ENCODE results near the gene JPH3. TPM values are rescaled to one million over a fixed set of nuclear protein-coding genes. Genes with fewer than 3 reads are reported as not detected.
A peak's percentile ranks its signal among the peaks of the same experiment; 100 is the strongest.

JPH3 gene
- total RNA-seq, 2 donors from 2014 or later: 0.18 to 0.39 TPM

DNA sequence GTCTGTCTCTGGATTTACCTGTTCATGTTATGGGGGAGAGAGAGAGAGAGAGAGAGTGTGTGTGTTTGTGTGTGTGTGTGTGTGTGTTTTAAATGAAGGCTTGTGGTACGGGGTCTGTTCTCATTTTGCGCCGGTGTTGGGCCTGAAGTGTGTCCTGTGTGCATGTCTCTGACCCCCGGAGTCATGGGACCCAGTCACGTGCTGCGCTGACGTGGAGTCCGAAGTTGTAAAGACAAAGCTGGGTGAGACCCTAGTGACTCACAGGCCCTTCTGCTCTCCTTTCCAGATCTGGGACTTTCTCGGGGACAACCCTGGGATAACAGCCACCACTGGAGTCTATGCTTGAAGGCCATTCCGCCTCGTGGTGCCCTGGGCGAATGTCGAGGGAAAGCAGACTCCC lies 35.0 kb downstream of the JPH3 start:
- intact Hi-C loops (cut with DNase I, micrococcal nuclease): loop anchor here (10.0 kb wide), 2 partner anchors 223 to 243 kb away; partner anchors contain the start of gene MAP1LC3B (in 1 of the 2)
- no peak for ATAC-seq

DNA sequence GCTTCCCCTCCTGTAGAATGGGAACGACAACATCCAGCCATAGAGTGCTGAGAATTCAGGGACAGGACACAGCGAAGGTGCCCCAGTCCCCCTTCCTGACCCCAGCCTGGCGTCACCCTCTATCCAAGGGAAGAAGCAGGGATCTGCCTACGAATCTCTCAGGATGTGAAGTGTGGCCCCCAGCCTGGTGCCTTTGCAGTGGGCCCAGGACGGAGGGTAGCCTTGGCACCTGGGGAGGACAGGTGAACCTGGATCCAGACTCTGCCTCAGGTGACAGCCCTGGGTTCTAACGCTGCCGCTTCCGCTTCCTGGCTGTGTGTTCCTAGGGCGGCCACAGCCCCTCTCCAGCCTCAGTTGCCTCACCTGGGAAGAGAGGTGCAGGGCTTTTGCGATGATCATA lies 36.4 kb downstream of the JPH3 start:
- intact Hi-C loops (cut with DNase I, micrococcal nuclease): loop anchor here (10.0 kb wide), 2 partner anchors 224 to 244 kb away; partner anchors contain the start of gene MAP1LC3B (in 1 of the 2)
- ATAC-seq: no peak

More for the DNA sequence above, 35.0 kb downstream of the JPH3 start:
- no peak for DNase-seq

DNA sequence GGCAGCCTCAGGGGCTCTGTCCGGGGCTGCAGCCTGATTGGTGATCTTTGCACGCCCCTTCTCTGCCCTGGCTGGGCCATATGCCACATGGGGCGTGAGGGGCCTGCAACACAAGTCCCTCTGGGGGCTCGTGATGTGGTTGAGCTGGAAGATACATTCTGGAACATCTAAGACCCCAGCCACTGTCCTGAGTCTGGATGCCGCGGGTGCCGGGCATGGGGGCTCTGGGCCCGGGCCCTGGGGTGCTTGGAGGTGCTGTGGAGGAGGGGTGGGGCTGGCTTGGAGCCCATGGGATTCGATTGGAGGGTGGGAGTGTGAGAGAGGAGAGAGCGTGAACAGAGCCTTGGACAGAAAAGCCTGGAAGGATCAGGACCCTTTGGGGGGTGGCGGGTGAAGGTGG lies 39.4 kb downstream of the JPH3 start:
- DNase-seq (no peak), ATAC-seq (no peak)
- intact Hi-C loops (cut with DNase I, micrococcal nuclease): no loop called here

More for the DNA sequence above, 36.4 kb downstream of the JPH3 start:
- no peak for DNase-seq

DNA sequence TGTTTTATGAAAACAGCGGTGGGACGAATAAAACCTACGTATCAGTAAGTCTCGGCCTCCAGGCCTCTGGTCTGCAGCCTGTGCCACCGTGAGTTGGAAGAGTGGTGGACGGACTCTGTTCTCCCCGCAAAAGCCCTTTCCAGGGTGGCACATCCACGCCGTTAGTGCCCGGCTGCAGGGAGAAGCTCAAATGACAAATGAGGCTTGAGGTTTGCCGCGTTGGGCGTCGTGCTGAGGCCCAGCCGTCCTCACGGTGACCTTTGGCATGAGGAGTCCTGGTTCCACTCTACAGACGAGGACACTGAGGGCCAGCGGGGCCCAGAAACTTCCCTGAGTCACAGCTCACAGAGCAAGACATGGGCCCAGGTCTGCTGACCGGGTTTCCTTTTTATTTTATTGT lies 40.2 kb downstream of the JPH3 start:
- DNase-seq (no peak), ATAC-seq (no peak)
- intact Hi-C loops (cut with DNase I, micrococcal nuclease): no loop called here

DNA sequence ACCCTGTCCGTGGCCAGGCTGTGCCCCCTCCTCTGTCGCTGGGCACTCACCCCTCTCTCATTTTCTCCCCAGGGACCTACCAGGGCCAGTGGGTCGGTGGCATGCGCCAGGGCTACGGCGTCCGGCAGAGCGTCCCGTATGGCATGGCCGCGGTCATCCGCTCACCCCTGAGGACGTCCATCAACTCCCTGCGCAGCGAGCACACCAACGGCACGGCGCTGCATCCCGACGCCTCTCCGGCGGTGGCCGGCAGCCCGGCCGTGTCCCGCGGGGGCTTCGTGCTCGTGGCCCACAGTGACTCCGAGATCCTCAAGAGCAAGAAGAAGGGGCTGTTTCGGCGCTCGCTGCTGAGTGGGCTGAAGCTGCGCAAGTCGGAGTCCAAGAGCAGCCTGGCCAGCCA lies 41.9 kb downstream of the JPH3 start:
- intact Hi-C loops (cut with DNase I, micrococcal nuclease): no loop called here

DNA sequence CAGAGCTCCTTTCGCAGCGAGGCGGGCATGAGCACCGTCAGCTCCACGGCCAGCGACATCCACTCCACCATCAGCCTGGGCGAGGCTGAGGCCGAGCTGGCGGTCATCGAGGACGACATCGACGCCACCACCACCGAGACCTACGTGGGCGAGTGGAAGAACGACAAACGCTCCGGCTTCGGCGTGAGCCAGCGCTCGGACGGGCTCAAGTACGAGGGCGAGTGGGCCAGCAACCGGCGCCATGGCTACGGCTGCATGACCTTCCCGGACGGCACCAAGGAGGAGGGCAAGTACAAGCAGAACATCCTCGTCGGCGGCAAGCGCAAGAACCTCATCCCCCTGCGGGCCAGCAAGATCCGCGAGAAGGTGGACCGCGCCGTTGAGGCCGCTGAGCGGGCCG lies 42.3 kb downstream of the JPH3 start:
- DNase-seq: no peak
- intact Hi-C loops (cut with DNase I, micrococcal nuclease): no loop called here
- no peak for ATAC-seq

More for the DNA sequence above, 41.9 kb downstream of the JPH3 start:
- DNase-seq (no peak), ATAC-seq (no peak)

DNA sequence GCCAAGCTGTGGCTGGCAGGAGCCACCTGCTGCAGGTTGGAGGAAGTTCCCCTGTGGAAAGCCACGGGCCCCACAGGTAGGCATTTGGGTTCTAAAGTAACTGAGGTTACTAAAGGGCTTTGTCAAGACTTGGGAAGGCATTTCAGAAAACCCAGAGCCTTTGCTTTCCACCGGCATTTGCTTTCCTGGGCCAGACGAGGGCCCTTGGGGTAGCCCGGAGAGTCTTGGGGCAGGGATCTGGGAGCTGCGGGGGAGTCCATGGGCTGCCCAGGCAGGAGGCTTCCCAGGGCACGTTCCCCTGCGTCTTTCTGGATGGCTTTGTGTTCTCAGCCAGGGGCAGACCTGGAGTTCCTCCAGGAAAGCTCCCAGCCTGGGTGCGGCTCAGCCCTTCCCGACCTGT lies 43.5 kb downstream of the JPH3 start:
- intact Hi-C loops (cut with DNase I, micrococcal nuclease): no loop called here
- DNase-seq (no peak), ATAC-seq (peak; percentile 12)

DNA sequence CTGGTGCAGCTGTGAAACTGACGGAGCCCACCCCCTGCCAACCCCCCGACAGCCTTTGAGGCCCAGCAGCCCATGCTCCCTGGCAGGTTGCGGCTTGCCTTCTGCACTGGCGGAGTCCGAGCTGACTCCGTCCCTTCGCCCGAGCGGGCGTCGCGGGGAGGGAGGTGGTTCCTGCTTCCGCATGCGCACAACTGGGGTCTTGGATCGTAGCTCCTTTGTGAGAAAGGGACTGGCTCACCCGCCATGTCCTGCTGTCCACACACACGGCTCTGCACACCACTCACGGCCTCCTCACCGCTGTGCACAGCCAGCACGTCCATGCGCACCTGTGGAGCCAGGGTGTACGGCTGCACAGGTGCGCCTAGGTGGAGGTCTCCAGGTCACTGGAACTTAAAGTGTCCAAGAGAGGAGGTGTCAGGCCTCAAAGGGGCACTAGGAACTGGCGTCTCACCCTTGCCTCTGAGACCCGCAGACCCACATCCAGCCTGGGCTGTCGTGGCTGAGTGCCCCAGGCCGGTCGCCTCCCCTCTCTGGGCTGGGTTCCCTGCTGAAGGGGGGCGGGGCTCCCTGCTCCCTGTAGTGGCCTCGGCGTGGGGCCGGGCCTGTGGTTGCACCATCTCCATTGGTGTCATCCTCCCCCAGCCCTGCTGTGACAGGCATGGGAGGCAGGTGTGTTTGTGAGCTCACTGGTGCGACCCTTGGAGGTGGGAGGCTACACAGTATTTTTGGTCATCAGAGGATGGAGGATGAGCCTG lies 45.3 kb downstream of the JPH3 start:
- DNase-seq (no peak), ATAC-seq (no peak)
- intact Hi-C loops (cut with DNase I, micrococcal nuclease): no loop called here

DNA sequence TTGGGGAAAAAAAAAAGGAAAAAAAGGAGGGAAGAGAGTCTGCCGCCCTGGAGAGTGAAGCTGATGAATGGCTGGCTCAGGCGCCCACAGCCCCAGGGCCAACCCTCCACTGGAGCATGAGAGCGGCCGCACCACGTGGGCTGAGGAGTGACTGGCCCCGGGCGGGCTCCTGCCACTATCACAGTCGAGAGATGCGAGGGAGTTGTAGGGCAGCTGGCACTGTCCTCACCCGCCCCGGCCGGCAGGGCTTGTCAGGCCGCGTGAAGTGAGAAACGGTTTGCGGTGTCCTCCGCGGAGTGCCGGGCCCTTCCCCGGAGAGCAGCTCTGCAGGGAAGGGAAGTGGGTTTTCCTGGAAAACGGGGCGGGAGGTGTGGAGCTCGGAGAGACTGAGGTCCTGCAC lies 45.9 kb downstream of the JPH3 start:
- ATAC-seq (no peak), DNase-seq (no peak)
- intact Hi-C loops (cut with DNase I, micrococcal nuclease): no loop called here

DNA sequence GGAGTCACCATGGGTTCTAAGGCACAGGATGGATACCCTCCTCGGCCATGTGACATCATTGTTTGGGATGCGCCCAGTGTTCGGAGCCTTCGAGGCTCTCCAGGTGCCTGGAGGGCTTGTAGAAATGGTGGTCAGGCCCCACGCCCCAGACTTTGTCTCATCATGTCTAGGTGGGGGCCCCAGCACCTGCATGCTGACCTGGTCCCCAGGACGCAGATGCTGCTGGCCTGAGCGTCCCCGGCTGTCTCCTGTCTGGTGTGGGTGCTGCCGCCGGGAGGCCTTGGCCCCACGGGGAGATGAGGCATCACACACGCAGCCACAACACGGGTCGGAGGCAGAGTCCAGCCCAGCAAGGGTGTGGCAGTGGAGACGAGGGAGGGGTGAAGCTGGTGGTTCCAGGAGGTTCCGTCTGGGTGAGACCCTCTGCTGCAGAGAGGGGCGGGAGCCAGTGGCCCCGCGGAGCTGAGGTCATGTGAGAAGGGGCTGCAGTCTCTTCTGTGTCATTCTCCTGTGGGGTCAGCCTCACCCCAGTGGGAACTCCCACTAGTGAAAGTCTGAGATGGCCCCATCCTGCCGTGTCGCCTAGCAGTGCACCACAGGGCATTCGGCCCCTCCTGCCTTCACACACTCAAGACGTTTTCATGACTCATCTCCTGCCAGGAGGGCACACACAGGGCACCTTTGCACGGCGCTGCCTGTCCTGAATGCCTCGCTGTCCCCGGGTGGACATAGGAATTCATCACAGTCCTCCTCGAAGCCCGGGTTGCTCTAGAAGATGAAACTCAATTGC lies 46.6 kb downstream of the JPH3 start:
- DNase-seq: no peak
- intact Hi-C loops (cut with DNase I, micrococcal nuclease): no loop called here
- ATAC-seq: no peak

DNA sequence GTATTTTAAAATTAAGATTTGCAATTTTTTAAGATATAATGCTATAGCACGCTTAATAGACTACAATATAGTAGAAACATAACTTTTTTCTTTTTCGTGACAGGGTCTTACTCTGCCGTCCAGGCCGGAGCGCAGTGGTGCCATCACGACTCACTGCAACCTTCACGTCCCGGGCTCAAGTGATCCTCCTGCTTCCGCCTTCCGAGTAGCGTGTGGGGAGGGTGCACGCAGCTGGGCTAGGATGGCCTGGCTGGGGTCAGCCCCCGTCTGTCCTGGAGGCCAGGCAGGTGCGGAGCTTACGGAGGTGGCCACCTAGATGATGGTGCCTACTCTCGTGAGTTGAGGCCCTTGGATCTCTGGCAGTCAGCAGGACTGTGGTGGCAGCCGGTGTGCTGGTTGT lies 50.1 kb downstream of the JPH3 start:
- intact Hi-C loops (cut with DNase I, micrococcal nuclease): no loop called here
- ATAC-seq (no peak), DNase-seq (no peak)

DNA sequence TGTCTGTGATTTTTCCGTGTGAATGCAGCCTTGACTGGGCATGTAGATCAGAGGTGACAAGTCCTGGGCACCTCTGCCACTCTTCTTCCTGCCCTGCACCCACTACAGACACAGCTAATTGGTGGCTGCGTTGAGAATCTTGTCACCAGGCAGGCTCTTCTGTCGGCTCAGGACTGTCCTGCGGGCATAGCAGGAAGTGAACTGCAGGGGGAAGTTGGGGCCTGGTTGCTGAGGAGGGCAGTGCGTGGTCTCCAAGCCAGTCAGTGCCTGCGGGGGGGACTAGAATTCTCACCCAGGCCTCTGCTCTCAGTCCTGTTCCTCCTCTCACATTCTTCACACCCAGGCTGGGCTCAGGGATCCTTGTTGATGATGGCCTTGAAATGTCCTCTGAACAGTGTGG lies 50.5 kb downstream of the JPH3 start:
- ATAC-seq (no peak), DNase-seq (no peak)
- intact Hi-C loops (cut with DNase I, micrococcal nuclease): no loop called here

DNA sequence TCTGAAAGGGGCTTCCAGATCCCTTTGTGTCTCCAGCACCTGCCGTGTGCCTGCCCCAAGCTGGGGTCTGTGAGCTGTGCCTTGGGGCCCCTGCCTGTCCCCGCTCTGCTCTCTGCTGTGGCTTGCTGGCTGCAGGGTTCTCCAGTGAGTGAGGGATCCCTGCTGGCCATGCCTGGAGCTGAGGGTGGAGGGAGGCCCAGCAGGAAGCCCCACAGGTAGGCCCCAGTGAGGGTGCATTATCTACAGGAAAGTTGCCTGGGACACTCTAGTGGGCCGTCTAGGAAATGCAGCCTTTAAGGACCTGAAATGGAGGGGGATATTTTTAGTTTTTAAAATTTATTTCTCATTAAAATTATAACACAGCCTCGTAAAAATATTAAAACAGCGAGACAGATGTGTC lies 50.9 kb downstream of the JPH3 start:
- ATAC-seq (no peak), DNase-seq (no peak)
- intact Hi-C loops (cut with DNase I, micrococcal nuclease): no loop called here

DNA sequence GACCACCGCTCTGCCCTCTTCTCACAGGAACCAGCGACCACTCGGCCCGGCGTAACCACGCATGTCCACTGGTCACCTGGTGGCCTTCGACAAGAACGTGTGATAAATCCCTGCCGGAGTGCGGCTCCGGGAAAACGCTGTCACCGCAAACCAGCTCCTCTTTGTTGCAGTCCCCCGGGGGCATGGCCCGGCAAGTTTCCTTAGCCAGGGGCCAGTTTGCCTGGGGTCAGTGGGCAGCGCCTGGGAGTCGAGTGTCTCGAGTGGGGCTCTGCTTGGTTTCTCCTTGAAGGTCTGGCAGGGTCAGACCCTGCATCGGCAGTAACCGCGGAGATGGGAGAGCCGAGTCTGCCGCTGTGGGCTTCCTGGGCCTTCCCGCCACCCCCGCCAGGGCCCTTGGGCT lies 52.5 kb downstream of the JPH3 start:
- intact Hi-C loops (cut with DNase I, micrococcal nuclease): no loop called here
- DNase-seq: no peak
- ATAC-seq: no peak

DNA sequence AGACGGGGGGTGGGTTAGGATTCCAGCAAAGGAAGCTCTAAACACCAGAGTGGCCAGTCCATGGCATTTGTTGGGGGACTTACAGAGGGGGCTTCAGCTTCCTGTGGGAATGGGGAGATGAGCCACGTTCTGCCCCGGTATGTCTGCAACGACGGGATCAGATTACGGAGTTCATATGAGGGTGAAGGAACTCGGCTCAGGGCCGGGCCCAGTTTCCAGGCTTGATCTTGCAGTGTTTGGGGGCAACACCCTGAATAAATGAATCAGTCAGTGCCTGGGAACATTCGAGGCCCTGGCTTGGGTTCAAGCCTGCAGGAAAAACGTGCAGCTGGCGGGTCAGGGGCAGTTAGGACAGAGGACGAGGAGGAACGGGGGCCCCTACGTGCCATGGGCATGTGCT lies 54.0 kb downstream of the JPH3 start:
- intact Hi-C loops (cut with DNase I, micrococcal nuclease): no loop called here
- ATAC-seq (no peak), DNase-seq (no peak)

DNA sequence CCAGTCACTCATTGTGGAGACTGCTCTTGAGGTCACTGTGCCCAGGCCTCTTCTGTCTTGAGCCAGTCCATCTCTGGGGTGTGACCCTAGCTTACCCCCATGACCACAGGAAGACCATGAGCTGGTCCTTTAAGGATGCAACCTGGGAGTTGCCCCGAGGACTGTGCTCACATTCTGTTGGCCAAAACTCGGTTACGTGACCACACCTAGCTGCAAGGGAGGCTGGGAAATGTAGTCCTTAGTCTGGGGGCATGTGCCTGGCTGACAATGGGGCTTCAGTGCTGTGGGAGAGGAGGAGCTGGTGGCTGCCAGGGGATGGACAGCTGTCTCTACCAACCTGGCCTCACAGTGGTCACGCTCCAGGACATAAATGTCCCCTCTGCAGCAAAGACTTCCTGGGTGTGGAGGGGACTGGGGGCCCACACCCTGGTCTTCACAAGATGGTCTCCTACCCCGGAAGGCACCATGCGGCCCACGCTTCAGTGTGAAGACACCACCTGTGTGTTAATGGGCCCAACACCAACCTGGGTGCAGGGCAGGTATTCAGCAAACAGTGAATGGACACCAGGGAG lies 55.4 kb downstream of the JPH3 start:
- intact Hi-C loops (cut with DNase I, micrococcal nuclease): no loop called here
- ATAC-seq (peak; percentile 49), DNase-seq (no peak)

DNA sequence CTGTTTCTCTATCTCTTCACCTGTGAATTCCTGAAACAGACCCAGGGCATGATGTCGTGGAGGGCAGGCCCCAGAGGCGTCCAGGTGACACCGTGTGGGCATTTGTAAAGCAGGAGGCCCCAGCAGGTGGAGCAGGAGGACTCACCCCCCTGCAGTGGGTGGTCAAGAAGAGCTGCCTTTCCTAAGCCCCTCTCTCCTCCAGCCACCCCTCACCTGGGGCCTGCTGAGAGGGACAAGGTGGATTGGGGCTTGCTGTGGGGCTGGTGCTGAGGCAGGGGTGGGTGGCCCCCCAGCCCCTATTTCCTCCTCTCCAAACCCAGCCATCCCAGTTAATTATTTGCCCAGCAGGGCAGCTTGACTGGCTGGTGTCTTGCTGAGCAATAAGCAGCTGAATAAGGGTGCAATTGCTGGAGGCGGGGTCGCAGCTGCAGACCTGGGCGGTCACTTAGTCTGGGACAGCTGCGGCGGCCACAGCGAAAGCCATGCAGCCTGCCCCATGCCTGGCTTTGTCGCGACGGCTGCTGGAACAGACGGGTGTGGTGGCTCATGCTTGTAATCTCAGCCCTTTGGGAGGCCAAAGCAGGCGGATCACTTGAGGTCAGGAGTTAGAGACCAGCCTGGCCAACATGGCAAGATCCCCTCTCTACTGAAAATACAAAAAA lies 56.4 kb downstream of the JPH3 start:
- ATAC-seq (peak; percentile 55), DNase-seq (no peak)
- intact Hi-C loops (cut with DNase I, micrococcal nuclease): no loop called here

DNA sequence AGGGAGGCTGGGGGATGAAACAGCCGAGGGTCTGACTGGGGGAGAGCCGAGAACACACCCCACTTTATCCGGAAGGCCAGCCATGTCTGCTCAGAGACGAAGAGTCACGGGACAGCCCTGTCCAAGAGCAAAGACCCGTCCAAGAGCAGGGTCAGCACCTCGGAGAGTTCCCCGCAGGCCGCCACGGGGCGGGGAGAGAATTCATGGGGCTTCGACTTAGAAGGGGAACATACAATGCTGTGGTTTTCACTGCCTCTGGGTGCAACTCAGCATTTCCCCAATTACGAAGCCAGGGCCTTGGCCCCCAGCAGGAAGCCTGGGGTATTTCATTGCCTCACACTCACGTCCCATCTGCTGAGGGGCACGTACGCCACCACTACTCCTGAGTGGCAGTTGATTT lies 59.3 kb downstream of the JPH3 start:
- intact Hi-C loops (cut with DNase I, micrococcal nuclease): no loop called here
- DNase-seq (peak in 1 of 2 donors; percentile 38), ATAC-seq (no peak)

Data from left colon (tissue), 2 donors.